Neural progenitor cell (in vitro differentiated cells): ENCODE measurements around the gene IFT74. TPM values are rescaled to one million over a fixed set of nuclear protein-coding genes. Genes with fewer than 3 reads are reported as not detected.

ENCODE experiments used
- DNase-seq: peaks from one replicate; pipeline ENCODE4 v3.0.0-alpha.2; 2016; ENCODE audit warnings: low spot score
- H2AFZ ChIP-seq: fragments of 200-600 bp; sonication (generic); replicated peaks from 2 replicates; pipeline ENCODE4 v1.6.1; 2016; ENCODE audit warnings: antibody characterized with exemption
- H3F3A ChIP-seq: fragments of 200-600 bp; sonication (generic); 2 replicates; pipeline ENCODE4 v1.6.1; 2016; ENCODE audit warnings: antibody characterized with exemption, low read depth
- H3K27ac ChIP-seq: fragments of 200-600 bp; sonication (generic); 2 replicates; pipeline ENCODE4 v1.5.1; 2016; ENCODE audit warnings: mild to moderate bottlenecking
- H3K27me3 ChIP-seq: fragments of 200-600 bp; sonication (generic); 2 replicates; pipeline ENCODE4 v1.6.1; 2016; ENCODE audit warnings: mild to moderate bottlenecking, moderate library complexity
- H3K36me3 ChIP-seq: fragments of 200-600 bp; sonication (generic); 2 replicates; pipeline ENCODE4 v1.5.1; 2016
- H3K4me1 ChIP-seq: fragments of 200-600 bp; sonication (generic); 2 replicates; pipeline ENCODE4 v1.6.1; 2016; ENCODE audit warnings: mixed run types
- H3K4me2 ChIP-seq: fragments of 200-600 bp; sonication (generic); 2 replicates; pipeline ENCODE4 v1.6.1; 2016
- H3K4me3 ChIP-seq: fragments of 200-600 bp; sonication (generic); 2 replicates; pipeline ENCODE4 v1.5.1; 2016
- H3K79me2 ChIP-seq: fragments of 200-600 bp; sonication (generic); 2 replicates; pipeline ENCODE4 v1.6.1; 2016; ENCODE audit warnings: low read depth
- H3K9ac ChIP-seq: fragments of 200-600 bp; sonication (generic); 2 replicates; pipeline ENCODE4 v1.6.1; 2016
- H3K9me3 ChIP-seq: fragments of 200-600 bp; sonication (generic); 2 replicates; pipeline ENCODE4 v1.5.1; 2016; ENCODE audit warnings: low read depth
- H4K20me1 ChIP-seq: fragments of 200-600 bp; sonication (generic); 2 replicates; pipeline ENCODE4 v1.6.1; 2016; ENCODE audit warnings: low read depth
- H3K27ac Mint-ChIP-seq: 3 replicates; pipeline ENCODE4 v1.8.0; 2021; ENCODE audit warnings: mixed read lengths
- H3K27me3 Mint-ChIP-seq: 2 replicates; pipeline ENCODE4 v1.8.0; 2022; ENCODE audit warnings: low read depth, mild to moderate bottlenecking, inconsistent platforms, moderate library complexity, mixed read lengths; ENCODE audit not compliant: insufficient read depth
- H3K36me3 Mint-ChIP-seq: 3 replicates; pipeline ENCODE4 v1.8.0; 2021; ENCODE audit warnings: mixed read lengths
- H3K4me1 Mint-ChIP-seq: 3 replicates; pipeline ENCODE4 v1.8.0; 2021; ENCODE audit warnings: mixed read lengths
- H3K4me3 Mint-ChIP-seq: 3 replicates; pipeline ENCODE4 v1.8.0; 2021; ENCODE audit warnings: mild to moderate bottlenecking, moderate library complexity, mixed read lengths
- H3K9me3 Mint-ChIP-seq: 3 replicates; pipeline ENCODE4 v1.8.0; 2020; ENCODE audit warnings: mixed read lengths
- CTCF ChIP-seq: fragments of 200-600 bp; sonication (generic); IDR thresholded peaks from 2 replicates; pipeline ENCODE4 v1.5.1; 2017; ENCODE audit warnings: antibody characterized with exemption, mild to moderate bottlenecking
- EZH2 ChIP-seq: fragments of 200-600 bp; sonication (generic); IDR thresholded peaks from 2 replicates; pipeline ENCODE4 v1.6.1; 2017; ENCODE audit warnings: antibody characterized with exemption, mild to moderate bottlenecking, moderate library complexity
- EZH2phosphoT487 ChIP-seq: fragments of 200-600 bp; sonication (generic); IDR thresholded peaks from 2 replicates; pipeline ENCODE4 v1.6.1; 2017; ENCODE audit warnings: antibody characterized with exemption
- total RNA-seq: library from RNA; depleted of rRNA; stranded (reverse); fragments of >200 nt; gene quantifications from 2 replicates; pipeline ENCODE4 v1.2.3, GENCODE V29; 2015; ENCODE audit warnings: low replicate concordance

The IFT74 gene
- total RNA-seq, 1 donor from 2014 or later, result 81.2 TPM

- Histone ChIP-seq H3K4me2 (no peak overlapping the region), H3K36me3 (no peaks in the 10 kb centered on the region), H3K9ac (no peak overlapping the region), H3K4me1 (peaks cover 18% of the 10 kb centered on the region), H3K4me3 (no peak overlapping the region), H3K9me3 (no peaks in the 10 kb centered on the region), H3K27ac (no peak overlapping the region), H2AFZ (no peak overlapping the region), H3K27me3 (no peaks in the 10 kb centered on the region), H3F3A (no peaks in the 10 kb centered on the region), H4K20me1 (no peaks in the 10 kb centered on the region), H3K79me2 (peaks cover 100% of the 10 kb centered on the region)
- TF ChIP-seq CTCF (no peak), EZH2phosphoT487 (no peak), EZH2 (no peak)
- Mint-ChIP-seq H3K27ac (no peak overlapping the region), H3K36me3 (peaks cover 42% of the 10 kb centered on the region), H3K4me1 (no peaks in the 10 kb centered on the region), H3K27me3 (peaks cover 3% of the 10 kb centered on the region), H3K4me3 (no peak overlapping the region), H3K9me3 (peaks cover 25% of the 10 kb centered on the region)
- no peak for DNase-seq
These were observed 16.1 kb upstream of the IFT74 start for GRCh38 chr9:26939955-26940711.

GRCh38 chr9:26940779-26941178 lies 15.4 kb upstream of the IFT74 start:
- no peaks in the 10 kb centered on the region for H4K20me1 ChIP-seq
- H3K9ac ChIP-seq, result no peak overlapping the region
- peaks cover 25% of the 10 kb centered on the region for H3K9me3 Mint-ChIP-seq
- peaks cover 5% of the 10 kb centered on the region for H3K4me1 Mint-ChIP-seq
- H3F3A ChIP-seq, result no peaks in the 10 kb centered on the region
- no peak overlapping the region for H3K27ac Mint-ChIP-seq
- H3K27me3 Mint-ChIP-seq, result peaks cover 3% of the 10 kb centered on the region
- H3K4me3 ChIP-seq, result no peak overlapping the region
- H3K79me2 ChIP-seq, result peaks cover 100% of the 10 kb centered on the region
- no peak for TF ChIP-seq EZH2
- TF ChIP-seq CTCF, result no peak
- no peak for TF ChIP-seq EZH2phosphoT487
- H3K27me3 ChIP-seq, result no peaks in the 10 kb centered on the region
- no peak overlapping the region for H3K27ac ChIP-seq
- no peak overlapping the region for H3K4me3 Mint-ChIP-seq
- H3K4me2 ChIP-seq, result no peak overlapping the region
- DNase-seq, result no peak
- no peaks in the 10 kb centered on the region for H3K36me3 ChIP-seq
- no peaks in the 10 kb centered on the region for H3K9me3 ChIP-seq
- H2AFZ ChIP-seq, result no peak overlapping the region
- H3K36me3 Mint-ChIP-seq, result peaks cover 42% of the 10 kb centered on the region
- peaks cover 24% of the 10 kb centered on the region for H3K4me1 ChIP-seq

GRCh38 chr9:26945591-26945990 lies 10.6 kb upstream of the IFT74 start:
- peak overlapping the region; percentile 1 for H3K27ac Mint-ChIP-seq
- Histone ChIP-seq H3K9ac (peak overlapping the region; percentile 91), H3K27ac (no peak overlapping the region)

More at GRCh38 chr9:26945591-26945990, 10.6 kb upstream of the IFT74 start:
- peaks cover 70% of the 10 kb centered on the region for H3K79me2 ChIP-seq
- Mint-ChIP-seq H3K27me3 (peaks cover 3% of the 10 kb centered on the region), H3K36me3 (peaks cover 25% of the 10 kb centered on the region), H3K9me3 (peaks cover 5% of the 10 kb centered on the region), H3K4me3 (peak overlapping the region; percentile 87), H3K4me1 (peaks cover 16% of the 10 kb centered on the region)
- peak overlapping the region; percentile 87 for H3K4me2 ChIP-seq
- no peak overlapping the region for H2AFZ ChIP-seq
- peak overlapping the region; percentile 85 for H3K4me3 ChIP-seq
- DNase-seq, result peak; percentile 15
- H4K20me1 ChIP-seq, result no peaks in the 10 kb centered on the region
- TF ChIP-seq EZH2phosphoT487, result no peak
- no peak for TF ChIP-seq EZH2
- peaks cover 23% of the 10 kb centered on the region for H3K4me1 ChIP-seq
- H3K36me3 ChIP-seq, result no peaks in the 10 kb centered on the region
- peaks cover 10% of the 10 kb centered on the region for H3F3A ChIP-seq
- no peaks in the 10 kb centered on the region for H3K27me3 ChIP-seq
- H3K9me3 ChIP-seq, result no peaks in the 10 kb centered on the region
